ENCODE results near the gene CHCHD6.

CHCHD6 gene

GRCh38 chr3:126720596-126720995, 16.6 kb downstream of the CHCHD6 start:
- no peak overlapping the region for H3K9ac ChIP-seq (ENCODE audit: insufficient read length)
- no peak overlapping the region for H3K4me3 ChIP-seq
- no peak for DNase-seq (ENCODE audit: low read depth, low spot score)
- TF ChIP-seq POLR2AphosphoS5 (IDR thresholded peaks at IDR 0.05; ENCODE audit: borderline replicate concordance, low read depth, low read length) (no peak), FOXP2 (optimal IDR thresholded peaks at IDR 0.05; ENCODE audit: control extremely low read depth, extremely low read length, insufficient read depth) (no peak)
- H3K36me3 ChIP-seq (ENCODE audit: insufficient read depth, low read length): peaks cover 12% of the 10 kb centered on the region
- H3K27ac ChIP-seq: no peak overlapping the region
- no peaks in the 10 kb centered on the region for H3K9me3 ChIP-seq (ENCODE audit: low read depth, low read length)

GRCh38 chr3:126721246-126721645, 17.2 kb downstream of the CHCHD6 start:
- Histone ChIP-seq H3K4me3 (no peak overlapping the region), H3K27ac (no peak overlapping the region), H3K9ac (ENCODE audit: insufficient read length) (no peak overlapping the region), H3K9me3 (ENCODE audit: low read depth, low read length) (no peaks in the 10 kb centered on the region), H3K36me3 (ENCODE audit: insufficient read depth, low read length) (peaks cover 12% of the 10 kb centered on the region)
- no peak for TF ChIP-seq EZH2 (IDR thresholded peaks at IDR 0.05)
- no peak for TF ChIP-seq FOXP2 (optimal IDR thresholded peaks at IDR 0.05; ENCODE audit: control extremely low read depth, extremely low read length, insufficient read depth)
- no peak for TF ChIP-seq POLR2AphosphoS5 (IDR thresholded peaks at IDR 0.05; ENCODE audit: borderline replicate concordance, low read depth, low read length)
- peak; percentile 12 for DNase-seq (ENCODE audit: low read depth, low spot score)

GRCh38 chr3:126723237-126723636, 19.2 kb downstream of the CHCHD6 start:
- Histone ChIP-seq H3K36me3 (ENCODE audit: insufficient read depth, low read length) (peaks cover 17% of the 10 kb centered on the region), H3K9me3 (ENCODE audit: low read depth, low read length) (no peaks in the 10 kb centered on the region), H3K4me3 (no peak overlapping the region), H3K9ac (ENCODE audit: insufficient read length) (no peak overlapping the region), H3K27ac (no peak overlapping the region)
- no peak for DNase-seq (ENCODE audit: low read depth, low spot score)
- TF ChIP-seq FOXP2 (optimal IDR thresholded peaks at IDR 0.05; ENCODE audit: control extremely low read depth, extremely low read length, insufficient read depth) (no peak), EZH2 (IDR thresholded peaks at IDR 0.05) (no peak), POLR2AphosphoS5 (IDR thresholded peaks at IDR 0.05; ENCODE audit: borderline replicate concordance, low read depth, low read length) (no peak)

- Histone ChIP-seq H3K36me3 (ENCODE audit: insufficient read depth, low read length) (peaks cover 17% of the 10 kb centered on the region), H3K4me3 (no peak overlapping the region), H3K9me3 (ENCODE audit: low read depth, low read length) (no peaks in the 10 kb centered on the region), H3K27ac (no peak overlapping the region), H3K9ac (ENCODE audit: insufficient read length) (no peak overlapping the region)
- TF ChIP-seq POLR2AphosphoS5 (IDR thresholded peaks at IDR 0.05; ENCODE audit: borderline replicate concordance, low read depth, low read length) (no peak), EZH2 (IDR thresholded peaks at IDR 0.05) (no peak), FOXP2 (optimal IDR thresholded peaks at IDR 0.05; ENCODE audit: control extremely low read depth, extremely low read length, insufficient read depth) (no peak)
- no peak for DNase-seq (ENCODE audit: low read depth, low spot score)
These were observed 19.8 kb downstream of the CHCHD6 start for GRCh38 chr3:126723801-126724200.

- Histone ChIP-seq H3K27ac (no peak overlapping the region), H3K9ac (ENCODE audit: insufficient read length) (no peak overlapping the region), H3K4me3 (no peak overlapping the region), H3K9me3 (ENCODE audit: low read depth, low read length) (no peaks in the 10 kb centered on the region), H3K36me3 (ENCODE audit: insufficient read depth, low read length) (peaks cover 28% of the 10 kb centered on the region)
- no peak for TF ChIP-seq POLR2AphosphoS5 (IDR thresholded peaks at IDR 0.05; ENCODE audit: borderline replicate concordance, low read depth, low read length)
- TF ChIP-seq FOXP2 (optimal IDR thresholded peaks at IDR 0.05; ENCODE audit: control extremely low read depth, extremely low read length, insufficient read depth): no peak
- TF ChIP-seq EZH2 (IDR thresholded peaks at IDR 0.05): no peak
- no peak for DNase-seq (ENCODE audit: low read depth, low spot score)
These were observed 24.6 kb downstream of the CHCHD6 start for GRCh38 chr3:126728680-126729079.

- H3K27ac ChIP-seq: no peak overlapping the region
- H3K9me3 ChIP-seq (ENCODE audit: low read depth, low read length): no peaks in the 10 kb centered on the region
- peaks cover 25% of the 10 kb centered on the region for H3K36me3 ChIP-seq (ENCODE audit: insufficient read depth, low read length)
- H3K4me3 ChIP-seq: no peak overlapping the region
- TF ChIP-seq EZH2 (IDR thresholded peaks at IDR 0.05): no peak
- no peak for TF ChIP-seq POLR2AphosphoS5 (IDR thresholded peaks at IDR 0.05; ENCODE audit: borderline replicate concordance, low read depth, low read length)
- no peak for TF ChIP-seq FOXP2 (optimal IDR thresholded peaks at IDR 0.05; ENCODE audit: control extremely low read depth, extremely low read length, insufficient read depth)
- no peak overlapping the region for H3K9ac ChIP-seq (ENCODE audit: insufficient read length)
- no peak for DNase-seq (ENCODE audit: low read depth, low spot score)
These were observed 26.3 kb downstream of the CHCHD6 start for GRCh38 chr3:126730376-126730775.

GRCh38 chr3:126731044-126731443, 27.0 kb downstream of the CHCHD6 start:
- no peak overlapping the region for H3K27ac ChIP-seq
- peaks cover 28% of the 10 kb centered on the region for H3K36me3 ChIP-seq (ENCODE audit: insufficient read depth, low read length)
- TF ChIP-seq POLR2AphosphoS5 (IDR thresholded peaks at IDR 0.05; ENCODE audit: borderline replicate concordance, low read depth, low read length) (no peak), FOXP2 (optimal IDR thresholded peaks at IDR 0.05; ENCODE audit: control extremely low read depth, extremely low read length, insufficient read depth) (no peak), EZH2 (IDR thresholded peaks at IDR 0.05) (no peak)
- no peak overlapping the region for H3K4me3 ChIP-seq
- no peak overlapping the region for H3K9ac ChIP-seq (ENCODE audit: insufficient read length)
- H3K9me3 ChIP-seq (ENCODE audit: low read depth, low read length): no peaks in the 10 kb centered on the region
- no peak for DNase-seq (ENCODE audit: low read depth, low spot score)

GRCh38 chr3:126732281-126733060, 28.4 kb downstream of the CHCHD6 start:
- no peak overlapping the region for H3K4me3 ChIP-seq
- H3K36me3 ChIP-seq (ENCODE audit: insufficient read depth, low read length): peaks cover 33% of the 10 kb centered on the region
- no peak for TF ChIP-seq EZH2 (IDR thresholded peaks at IDR 0.05)
- no peak for TF ChIP-seq FOXP2 (optimal IDR thresholded peaks at IDR 0.05; ENCODE audit: control extremely low read depth, extremely low read length, insufficient read depth)
- no peak overlapping the region for H3K27ac ChIP-seq
- no peaks in the 10 kb centered on the region for H3K9me3 ChIP-seq (ENCODE audit: low read depth, low read length)
- H3K9ac ChIP-seq (ENCODE audit: insufficient read length): no peak overlapping the region
- no peak for DNase-seq (ENCODE audit: low read depth, low spot score)

- no peak overlapping the region for H3K4me3 ChIP-seq
- no peaks in the 10 kb centered on the region for H3K9me3 ChIP-seq (ENCODE audit: low read depth, low read length)
- peaks cover 38% of the 10 kb centered on the region for H3K36me3 ChIP-seq (ENCODE audit: insufficient read depth, low read length)
- H3K27ac ChIP-seq: no peak overlapping the region
- H3K9ac ChIP-seq (ENCODE audit: insufficient read length): no peak overlapping the region
- no peak for DNase-seq (ENCODE audit: low read depth, low spot score)
- no peak for TF ChIP-seq POLR2AphosphoS5 (IDR thresholded peaks at IDR 0.05; ENCODE audit: borderline replicate concordance, low read depth, low read length)
- no peak for TF ChIP-seq FOXP2 (optimal IDR thresholded peaks at IDR 0.05; ENCODE audit: control extremely low read depth, extremely low read length, insufficient read depth)
These were observed 29.0 kb downstream of the CHCHD6 start for GRCh38 chr3:126733061-126733430.

Data from SK-N-MC (cell line).